Measurements from ENCODE around the gene P2RY11. TPM values are rescaled to one million over a fixed set of nuclear protein-coding genes. Genes with fewer than 3 reads are reported as not detected.

Gene P2RY11
- total RNA-seq, 2 donors from 2014 or later: 35.0 to 35.6 TPM

GRCh38 chr19:10087296-10088061 is 24.0 kb upstream of the P2RY11 start:
- no peaks in the 10 kb centered on the region for H3K27me3 Mint-ChIP-seq
- ATAC-seq (no peak), DNase-seq (ENCODE audit: low spot score) (no peak)
- H3K9me3 Mint-ChIP-seq: no peaks in the 10 kb centered on the region
- no peaks in the 10 kb centered on the region for H3K36me3 Mint-ChIP-seq
- H3K4me3 Mint-ChIP-seq: peak overlapping the region; percentile 70
- peaks cover 13 to 22% of the 10 kb centered on the region in 2 donors for H3K4me1 Mint-ChIP-seq (ENCODE audit: low read depth in 2 of 2)
- H3K27ac Mint-ChIP-seq: peak overlapping the region; percentile 55 to 77

- Mint-ChIP-seq H3K4me1 (ENCODE audit: low read depth in 2 of 2) (peaks cover 13 to 27% of the 10 kb centered on the region in 2 donors), H3K27ac (no peak overlapping the region), H3K36me3 (peaks cover 5% of the 10 kb centered on the region), H3K4me3 (no peak overlapping the region), H3K27me3 (no peaks in the 10 kb centered on the region), H3K9me3 (no peaks in the 10 kb centered on the region)
- DNase-seq (ENCODE audit: low spot score) (no peak), ATAC-seq (no peak)
Observed at GRCh38 chr19:10088949-10089554, 22.4 kb upstream of the P2RY11 start.

- ATAC-seq (no peak), DNase-seq (ENCODE audit: low spot score) (no peak)
- H3K27ac Mint-ChIP-seq: peak overlapping the region in 1 of 2 donors; percentile 47
- H3K4me3 Mint-ChIP-seq: no peak overlapping the region
- H3K9me3 Mint-ChIP-seq: no peaks in the 10 kb centered on the region
- H3K27me3 Mint-ChIP-seq: no peaks in the 10 kb centered on the region
- H3K36me3 Mint-ChIP-seq: peaks cover 5% of the 10 kb centered on the region
- peaks cover 13 to 27% of the 10 kb centered on the region in 2 donors for H3K4me1 Mint-ChIP-seq (ENCODE audit: low read depth in 2 of 2)
Observed at GRCh38 chr19:10089801-10090375, 21.6 kb upstream of the P2RY11 start.

GRCh38 chr19:10091370-10091687 is 20.2 kb upstream of the P2RY11 start:
- H3K9me3 Mint-ChIP-seq: no peaks in the 10 kb centered on the region
- DNase-seq (ENCODE audit: low spot score) (no peak), ATAC-seq (no peak)
- no peak overlapping the region for H3K4me3 Mint-ChIP-seq
- H3K27ac Mint-ChIP-seq: peak overlapping the region in 1 of 2 donors; percentile 74
- no peaks in the 10 kb centered on the region for H3K27me3 Mint-ChIP-seq
- peaks cover 13 to 23% of the 10 kb centered on the region in 2 donors for H3K4me1 Mint-ChIP-seq (ENCODE audit: low read depth in 2 of 2)
- H3K36me3 Mint-ChIP-seq: peaks cover 5% of the 10 kb centered on the region

- H3K36me3 Mint-ChIP-seq: peaks cover 5% of the 10 kb centered on the region
- H3K4me3 Mint-ChIP-seq: no peak overlapping the region
- no peak for ATAC-seq
Observed at GRCh38 chr19:10091895-10092641, 19.4 kb upstream of the P2RY11 start.

GRCh38 chr19:10092648-10093294 is 18.7 kb upstream of the P2RY11 start:
- peak overlapping the region in 1 of 2 donors; percentile 60 for H3K27ac Mint-ChIP-seq
- DNase-seq (ENCODE audit: low spot score): no peak
- peaks cover 5% of the 10 kb centered on the region for H3K36me3 Mint-ChIP-seq
- no peak overlapping the region for H3K4me3 Mint-ChIP-seq
- no peaks in the 10 kb centered on the region for H3K27me3 Mint-ChIP-seq
- H3K4me1 Mint-ChIP-seq (ENCODE audit: low read depth in 2 of 2): peaks cover 7 to 20% of the 10 kb centered on the region in 2 donors
- no peak for ATAC-seq
- H3K9me3 Mint-ChIP-seq: no peaks in the 10 kb centered on the region

More at GRCh38 chr19:10091895-10092641, 19.4 kb upstream of the P2RY11 start:
- peaks cover 13 to 26% of the 10 kb centered on the region in 2 donors for H3K4me1 Mint-ChIP-seq (ENCODE audit: low read depth in 2 of 2)
- H3K9me3 Mint-ChIP-seq: no peaks in the 10 kb centered on the region
- peak overlapping the region in 1 of 2 donors; percentile 74 for H3K27ac Mint-ChIP-seq
- no peak for DNase-seq (ENCODE audit: low spot score)
- H3K27me3 Mint-ChIP-seq: no peaks in the 10 kb centered on the region

- H3K27ac Mint-ChIP-seq: peak overlapping the region in 1 of 2 donors; percentile 60
- H3K9me3 Mint-ChIP-seq: no peaks in the 10 kb centered on the region
- H3K4me3 Mint-ChIP-seq: no peak overlapping the region
- H3K4me1 Mint-ChIP-seq (ENCODE audit: low read depth in 2 of 2): peaks cover 6 to 22% of the 10 kb centered on the region in 2 donors
- no peaks in the 10 kb centered on the region for H3K27me3 Mint-ChIP-seq
- ATAC-seq (no peak), DNase-seq (ENCODE audit: low spot score) (no peak)
- peaks cover 5% of the 10 kb centered on the region for H3K36me3 Mint-ChIP-seq
Observed at GRCh38 chr19:10093295-10094186, 18.0 kb upstream of the P2RY11 start.

GRCh38 chr19:10095622-10095947 is 15.9 kb upstream of the P2RY11 start:
- Mint-ChIP-seq H3K9me3 (no peaks in the 10 kb centered on the region), H3K36me3 (peaks cover 5% of the 10 kb centered on the region), H3K27me3 (no peaks in the 10 kb centered on the region), H3K4me1 (ENCODE audit: low read depth in 2 of 2) (peaks cover 24 to 32% of the 10 kb centered on the region in 2 donors), H3K4me3 (peak overlapping the region; percentile 48), H3K27ac (peak overlapping the region; percentile 41 to 56)
- ATAC-seq (no peak), DNase-seq (ENCODE audit: low spot score) (no peak)

- Mint-ChIP-seq H3K9me3 (no peaks in the 10 kb centered on the region), H3K36me3 (peaks cover 5% of the 10 kb centered on the region), H3K4me1 (ENCODE audit: low read depth in 2 of 2) (peaks cover 29 to 35% of the 10 kb centered on the region in 2 donors), H3K27ac (peak overlapping the region; percentile 41 to 56), H3K27me3 (no peaks in the 10 kb centered on the region), H3K4me3 (peak overlapping the region; percentile 48)
- ATAC-seq (peak; percentile 98), DNase-seq (ENCODE audit: low spot score) (peak; percentile 95)
Observed at GRCh38 chr19:10095948-10096614, 15.4 kb upstream of the P2RY11 start.

GRCh38 chr19:10096615-10096963 is 14.9 kb upstream of the P2RY11 start:
- Mint-ChIP-seq H3K36me3 (peaks cover 5% of the 10 kb centered on the region), H3K27me3 (no peaks in the 10 kb centered on the region), H3K9me3 (no peaks in the 10 kb centered on the region), H3K4me1 (ENCODE audit: low read depth in 2 of 2) (peaks cover 28 to 34% of the 10 kb centered on the region in 2 donors), H3K4me3 (peak overlapping the region; percentile 48), H3K27ac (peak overlapping the region in 1 of 2 donors; percentile 18)
- DNase-seq (ENCODE audit: low spot score) (no peak), ATAC-seq (no peak)

- H3K27ac Mint-ChIP-seq: peak overlapping the region; percentile 96 to 99
- H3K36me3 Mint-ChIP-seq: no peaks in the 10 kb centered on the region
- no peaks in the 10 kb centered on the region for H3K27me3 Mint-ChIP-seq
- H3K4me1 Mint-ChIP-seq (ENCODE audit: low read depth in 2 of 2): peaks cover 49 to 53% of the 10 kb centered on the region in 2 donors
- peak overlapping the region; percentile 86 for H3K4me3 Mint-ChIP-seq
- no peak for DNase-seq (ENCODE audit: low spot score)
- no peaks in the 10 kb centered on the region for H3K9me3 Mint-ChIP-seq
- ATAC-seq: no peak
Observed at GRCh38 chr19:10100163-10100785, 11.2 kb upstream of the P2RY11 start.

GRCh38 chr19:10102787-10103236 is 8.7 kb upstream of the P2RY11 start:
- H3K4me3 Mint-ChIP-seq: peak overlapping the region; percentile 86
- peaks cover 58 to 71% of the 10 kb centered on the region in 2 donors for H3K4me1 Mint-ChIP-seq (ENCODE audit: low read depth in 2 of 2)

More at GRCh38 chr19:10102787-10103236, 8.7 kb upstream of the P2RY11 start:
- Mint-ChIP-seq H3K9me3 (no peaks in the 10 kb centered on the region), H3K36me3 (peaks cover 8% of the 10 kb centered on the region), H3K27ac (peak overlapping the region; percentile 96 to 99), H3K27me3 (no peaks in the 10 kb centered on the region)
- ATAC-seq (peak in 1 of 2 donors; percentile 7), DNase-seq (ENCODE audit: low spot score) (no peak)

Data from natural killer cell treated with Interleukin-12 subunit alpha and Interleukin-12 subunit beta and Interleukin-15 and Interleukin-18, amount 100 ng/mL, for 72 hours (primary cell).